Transverse colon (tissue), 4 donors: ENCODE results near the gene GNPDA1. TPM values are rescaled to one million over a fixed set of nuclear protein-coding genes. Genes with fewer than 3 reads are reported as not detected.

Experiments
- DNase-seq: peaks from one replicate; pipeline ENCODE4 v3.0.0-alpha.2; 2019
- H3K27ac ChIP-seq, 4 donors: fragments of 200-600 bp; sonication (generic); 2 replicates each; pipeline ENCODE4 v1.5.1; 2016 to 2018; ENCODE audit warnings: inconsistent platforms in 4 of 4
- H3K27me3 ChIP-seq: fragments of 200-600 bp; sonication (generic); 2 replicates; pipeline ENCODE4 v1.5.1; 2017; ENCODE audit warnings: inconsistent platforms
- H3K36me3 ChIP-seq, 4 donors: fragments of 200-600 bp; sonication (generic); 2 replicates each; pipeline ENCODE4 v1.5.1; 2017 to 2019; ENCODE audit warnings: inconsistent platforms in 4 of 4
- H3K4me1 ChIP-seq, 4 donors: fragments of 200-600 bp; sonication (generic); 2 replicates each; pipeline ENCODE4 v1.5.1; 2017 to 2020; ENCODE audit warnings: inconsistent platforms in 4 of 4
- H3K4me3 ChIP-seq, 4 donors: fragments of 200-600 bp; sonication (generic); 1 replicate in 1 of 4; 2 replicates in 3 of 4; pipeline versions ENCODE4 v1.5.1 to v1.6.1; 2017 to 2019; ENCODE audit warnings: inconsistent platforms in 4 of 4
- H3K9me3 ChIP-seq, 2 donors: fragments of 200-600 bp; sonication (generic); 2 replicates each; pipeline ENCODE4 v1.5.1; 2017 to 2019; ENCODE audit warnings: inconsistent platforms in 2 of 2
- EP300 ChIP-seq: sonication (generic); formaldehyde crosslinking; IDR thresholded peaks from one replicate; pipeline ENCODE4 v1.6.1; 2017; ENCODE audit warnings: antibody characterized with exemption, low read depth
- POLR2A ChIP-seq: fragments of 450-650 bp; IDR thresholded peaks from one replicate; pipeline ENCODE4 v1.6.1; 2016; ENCODE audit warnings: antibody characterized with exemption, mild to moderate bottlenecking, moderate library complexity
- POLR2AphosphoS5 ChIP-seq, 3 donors: sonication (generic); formaldehyde crosslinking; IDR thresholded peaks; one replicate each; pipeline ENCODE4 v1.6.1; 2016; ENCODE audit warnings: antibody characterized with exemption in 3 of 3
- WGBS, 2 donors: methylation state at CpG; one replicate each; pipeline ENCODE4 v1.1.5; 2018; ENCODE audit warnings: low coverage in 1 of 2; 5-methylcytosine and 5-hydroxymethylcytosine counted together
- in situ Hi-C, 4 donors: fragments of 200-750 bp; cut with MboI; loops; one replicate each; pipeline versions ENCODE4 v1.15.0 to v1.15.1; 2017; ENCODE audit warnings: low sequenced_read_pairs in 3 of 4, low pct_ligation_motif_present in 1 of 4, low pct_unique_long_range_greater_than_20kb in 1 of 4
- intact Hi-C: fragments of 100-400 bp; cut with DNase I; formaldehyde crosslinking; loops from one replicate; pipeline ENCODE4 v1.15.1; 2023; ENCODE audit warnings: low total_unique reads
- total RNA-seq, 4 donors: library from RNA; depleted of rRNA; stranded (reverse); fragments of >200 nt; gene quantifications; one replicate each; pipeline ENCODE4 v1.1.0, GENCODE V29; 2016
- TF ChIP-seq, protein P1 (sequence below), 5 experiments: fragments of 200-600 bp in 3 of 5; fragments of 450-650 bp in 2 of 5; sonication (generic) in 3 of 5; IDR thresholded peaks; 1 replicate in 2 of 5; 2 replicates in 3 of 5; pipeline ENCODE4 v1.5.1; 2016 to 2017; ENCODE audit warnings: antibody characterized with exemption in 5 of 5, inconsistent platforms in 3 of 5, mild to moderate bottlenecking in 2 of 5, moderate library complexity in 1 of 5

Gene GNPDA1
- total RNA-seq, 4 donors from 2014 or later = 1.6 to 24.8 (median 8.9) TPM

DNA sequence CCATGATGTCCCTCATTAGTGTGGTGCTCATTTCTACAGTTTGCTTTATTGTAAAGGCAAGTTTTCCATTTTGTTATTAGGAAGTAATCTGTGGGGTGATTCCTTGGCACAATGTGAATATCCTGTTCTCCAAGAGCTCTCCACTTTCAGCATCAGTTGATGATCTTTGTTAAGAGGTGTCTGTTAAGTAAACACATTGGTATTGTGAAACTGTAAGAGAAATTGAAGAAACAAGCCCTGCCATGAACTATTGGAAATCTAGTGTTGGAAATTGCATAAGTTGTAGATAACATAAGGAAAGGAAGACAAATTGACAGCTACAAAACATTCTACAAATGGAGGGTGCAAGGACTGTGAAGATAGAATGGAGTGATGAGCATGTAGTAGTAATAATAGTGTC, 26.8 kb downstream of the GNPDA1 start:
- Histone ChIP-seq H3K4me1 (no peaks in the 10 kb centered on the region), H3K36me3 (peaks cover 0 to 89% (median 34%) of the 10 kb centered on the region in 4 donors), H3K27ac (no peak overlapping the region), H3K4me3 (no peak overlapping the region), H3K9me3 (no peaks in the 10 kb centered on the region), H3K27me3 (no peaks in the 10 kb centered on the region)
- DNase-seq = no peak
- TF ChIP-seq POLR2AphosphoS5 (IDR thresholded peaks at IDR 0.05) = no peak
- TF ChIP-seq, protein P1, sequence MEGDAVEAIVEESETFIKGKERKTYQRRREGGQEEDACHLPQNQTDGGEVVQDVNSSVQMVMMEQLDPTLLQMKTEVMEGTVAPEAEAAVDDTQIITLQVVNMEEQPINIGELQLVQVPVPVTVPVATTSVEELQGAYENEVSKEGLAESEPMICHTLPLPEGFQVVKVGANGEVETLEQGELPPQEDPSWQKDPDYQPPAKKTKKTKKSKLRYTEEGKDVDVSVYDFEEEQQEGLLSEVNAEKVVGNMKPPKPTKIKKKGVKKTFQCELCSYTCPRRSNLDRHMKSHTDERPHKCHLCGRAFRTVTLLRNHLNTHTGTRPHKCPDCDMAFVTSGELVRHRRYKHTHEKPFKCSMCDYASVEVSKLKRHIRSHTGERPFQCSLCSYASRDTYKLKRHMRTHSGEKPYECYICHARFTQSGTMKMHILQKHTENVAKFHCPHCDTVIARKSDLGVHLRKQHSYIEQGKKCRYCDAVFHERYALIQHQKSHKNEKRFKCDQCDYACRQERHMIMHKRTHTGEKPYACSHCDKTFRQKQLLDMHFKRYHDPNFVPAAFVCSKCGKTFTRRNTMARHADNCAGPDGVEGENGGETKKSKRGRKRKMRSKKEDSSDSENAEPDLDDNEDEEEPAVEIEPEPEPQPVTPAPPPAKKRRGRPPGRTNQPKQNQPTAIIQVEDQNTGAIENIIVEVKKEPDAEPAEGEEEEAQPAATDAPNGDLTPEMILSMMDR (IDR thresholded peaks at IDR 0.05) = no peak
- no peak for TF ChIP-seq EP300
- no peak for TF ChIP-seq POLR2A
- intact Hi-C loops = no loop called here
- in situ Hi-C loops = no loop called here

DNA sequence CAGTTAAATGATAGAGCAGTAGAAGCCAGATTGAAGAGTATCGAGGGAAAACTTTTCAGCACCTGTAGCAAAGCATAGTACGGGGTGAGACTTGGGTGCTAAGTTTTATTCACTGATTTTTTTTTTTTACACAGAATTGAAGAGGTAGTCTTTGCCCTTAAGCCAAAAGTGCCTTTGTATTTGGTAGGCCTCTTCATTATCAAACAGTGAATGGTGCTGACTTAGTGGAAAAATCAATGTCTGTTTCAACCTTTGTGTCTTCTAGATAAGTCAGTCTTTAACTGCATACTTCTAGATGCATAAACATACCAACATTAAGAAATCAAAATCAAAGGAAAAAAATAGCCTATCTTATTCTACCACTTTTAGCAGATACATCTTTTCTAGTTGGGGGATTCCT, 30.2 kb downstream of the GNPDA1 start:
- DNase-seq = no peak
- Histone ChIP-seq H3K27me3 (no peaks in the 10 kb centered on the region), H3K27ac (no peak overlapping the region), H3K9me3 (no peaks in the 10 kb centered on the region), H3K36me3 (peaks cover 0 to 87% (median 34%) of the 10 kb centered on the region in 4 donors), H3K4me1 (peaks cover 0 to 10% (median 0%) of the 10 kb centered on the region in 4 donors), H3K4me3 (no peak overlapping the region)
- WGBS, 2 donors = 50 to 68% methylated on average over 2 of the region's 2 CpGs
- in situ Hi-C loops (no loop called here), intact Hi-C loops (no loop called here)
- no peak for TF ChIP-seq POLR2A
- TF ChIP-seq, protein P1 (IDR thresholded peaks at IDR 0.05) = no peak
- TF ChIP-seq EP300 = no peak
- TF ChIP-seq POLR2AphosphoS5 (IDR thresholded peaks at IDR 0.05) = no peak

DNA sequence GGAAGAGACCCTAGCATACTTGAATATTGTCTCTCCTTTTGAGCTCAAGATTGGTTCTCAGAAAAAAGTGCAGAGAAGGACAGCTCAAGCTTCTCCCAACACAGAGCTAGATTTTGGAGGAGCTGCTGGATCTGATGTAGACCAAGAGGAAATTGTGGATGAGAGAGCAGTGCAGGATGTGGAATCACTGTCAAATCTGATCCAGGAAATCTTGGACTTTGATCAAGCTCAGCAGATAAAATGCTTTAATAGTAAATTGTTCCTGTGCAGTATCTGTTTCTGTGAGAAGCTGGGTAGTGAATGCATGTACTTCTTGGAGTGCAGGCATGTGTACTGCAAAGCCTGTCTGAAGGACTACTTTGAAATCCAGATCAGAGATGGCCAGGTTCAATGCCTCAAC, 34.4 kb downstream of the GNPDA1 start:
- H3K27ac ChIP-seq = no peak overlapping the region
- no peaks in the 10 kb centered on the region for H3K27me3 ChIP-seq
- no peaks in the 10 kb centered on the region for H3K9me3 ChIP-seq
- no peak for TF ChIP-seq POLR2AphosphoS5 (IDR thresholded peaks at IDR 0.05)
- TF ChIP-seq, protein P1 (IDR thresholded peaks at IDR 0.05) = no peak
- no peak for TF ChIP-seq EP300
- no peak for TF ChIP-seq POLR2A
- peaks cover 0 to 70% (median 24%) of the 10 kb centered on the region in 4 donors for H3K36me3 ChIP-seq
- H3K4me3 ChIP-seq = no peak overlapping the region
- in situ Hi-C loops (no loop called here), intact Hi-C loops (loop anchor here (5.0 kb wide), 1 partner anchor 79 kb away; no protein-coding TSS in a partner anchor)
- DNase-seq = no peak
- peaks cover 0 to 25% (median 5%) of the 10 kb centered on the region in 4 donors for H3K4me1 ChIP-seq

DNA sequence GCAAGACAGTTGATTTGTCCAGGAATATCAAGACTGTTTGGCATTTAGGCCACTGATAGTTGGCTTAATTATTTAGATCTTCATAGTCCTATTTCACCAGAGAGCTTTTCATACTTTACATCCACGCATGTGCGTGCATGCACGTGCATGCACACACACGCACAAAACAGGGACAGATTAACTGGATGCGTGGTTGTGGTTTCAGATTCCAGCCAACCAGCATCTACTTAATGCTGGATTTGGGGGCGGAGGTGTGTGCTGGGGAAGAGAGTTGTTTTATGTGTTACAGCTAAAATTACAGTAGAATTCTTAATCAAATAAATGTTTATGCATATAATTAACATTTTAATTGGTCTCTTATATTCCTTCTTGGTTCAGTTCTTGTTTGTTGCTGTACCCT, 36.7 kb downstream of the GNPDA1 start:
- WGBS, 2 donors = 95% methylated on average over 6 of the region's 6 CpGs
- no peak overlapping the region for H3K27ac ChIP-seq

More for the DNA sequence above, 36.7 kb downstream of the GNPDA1 start:
- no peak for TF ChIP-seq EP300
- TF ChIP-seq POLR2AphosphoS5 (IDR thresholded peaks at IDR 0.05) = no peak
- TF ChIP-seq, protein P1 (IDR thresholded peaks at IDR 0.05) = no peak
- TF ChIP-seq POLR2A = no peak
- H3K36me3 ChIP-seq = peaks cover 0 to 51% (median 15%) of the 10 kb centered on the region in 4 donors
- no peaks in the 10 kb centered on the region for H3K27me3 ChIP-seq
- DNase-seq = no peak
- intact Hi-C loops = loop anchor here (5.0 kb wide), 1 partner anchor 81 kb away; no protein-coding TSS in a partner anchor
- peaks cover 0 to 28% (median 5%) of the 10 kb centered on the region in 4 donors for H3K4me1 ChIP-seq
- no peak overlapping the region for H3K4me3 ChIP-seq
- H3K9me3 ChIP-seq = no peaks in the 10 kb centered on the region
- in situ Hi-C loops = no loop called here
